K562 (cell line): ENCODE measurements around the gene PACRG.

Experiments used
- FOXJ3 ChIP-seq: sonication (generic); formaldehyde crosslinking; IDR thresholded peaks from 2 replicates; pipeline ENCODE4 v1.4.0; 2020; ENCODE audit warnings: mild to moderate bottlenecking, missing genetic modification reagents
- POLR2A ChIP-seq: fragments of 450-650 bp; conservative IDR thresholded peaks from 2 replicates; pipeline ENCODE4 v1.6.1; 2016
- SIX5 ChIP-seq, 2 experiments: IDR thresholded peaks; 2 replicates each; pipeline ENCODE4 v1.6.1; 2011; ENCODE audit warnings: low read length in 2 of 2, borderline replicate concordance in 1 of 2, low read depth in 1 of 2, mild to moderate bottlenecking in 1 of 2, moderate library complexity in 1 of 2; ENCODE audit not compliant: insufficient read depth in 1 of 2
- ZFP36 ChIP-seq: fragments of 150-350 bp; IDR thresholded peaks from 2 replicates; pipeline ENCODE4 v1.6.1; 2018; ENCODE audit warnings: low read length, low read depth; ENCODE audit not compliant: partially characterized antibody

GRCh38 chr6:162873537-162873936, 145.8 kb downstream of the PACRG start:
- TF ChIP-seq ZFP36 (no peak), FOXJ3 (CRISPR knock-in tag) (no peak), POLR2A (no peak), SIX5 (IDR thresholded peaks at IDR 0.05; ENCODE audit: borderline replicate concordance in 1 of 2, insufficient read depth in 1 of 2, low read depth in 1 of 2, low read length in 2 of 2) (no peak)
